Smooth muscle cell (in vitro differentiated cells): ENCODE data around the gene FAM217A. TPM values are rescaled to one million over a fixed set of nuclear protein-coding genes. Genes with fewer than 3 reads are reported as not detected.

Experiments used
- DNase-seq: peaks from one replicate; lab custom pipeline; 2025; ENCODE audit not compliant: unreplicated experiment; lab: John Stamatoyannopoulos, UW
- H2AFZ ChIP-seq: fragments of 200-600 bp; sonication (generic); 2 replicates; pipeline ENCODE4 v1.6.0; 2016; ENCODE audit warnings: antibody characterized with exemption, low read depth, mild to moderate bottlenecking
- H3F3A ChIP-seq: fragments of 200-600 bp; sonication (generic); 2 replicates; pipeline ENCODE4 v1.6.0; 2017; ENCODE audit warnings: antibody characterized with exemption, low read depth
- H3K27ac ChIP-seq: fragments of 200-600 bp; sonication (generic); 2 replicates; pipeline ENCODE4 v1.5.1; 2016; ENCODE audit warnings: low read depth, mild to moderate bottlenecking
- H3K27me3 ChIP-seq: fragments of 200-600 bp; sonication (generic); 2 replicates; pipeline ENCODE4 v1.6.1; 2016; ENCODE audit warnings: low read depth, mild to moderate bottlenecking
- H3K36me3 ChIP-seq: fragments of 200-600 bp; sonication (generic); 2 replicates; pipeline ENCODE4 v1.5.1; 2016; ENCODE audit warnings: low read depth
- H3K4me1 ChIP-seq: fragments of 200-600 bp; sonication (generic); 2 replicates; pipeline ENCODE4 v1.5.1; 2016; ENCODE audit warnings: low read depth
- H3K4me2 ChIP-seq: fragments of 200-600 bp; sonication (generic); 2 replicates; pipeline ENCODE4 v1.6.0; 2016; ENCODE audit warnings: mild to moderate bottlenecking
- H3K4me3 ChIP-seq: fragments of 200-600 bp; sonication (generic); 2 replicates; pipeline ENCODE4 v1.5.1; 2016; ENCODE audit warnings: mild to moderate bottlenecking
- H3K79me2 ChIP-seq: fragments of 200-600 bp; sonication (generic); 2 replicates; pipeline ENCODE4 v1.6.0; 2016; ENCODE audit warnings: low read depth, mild to moderate bottlenecking
- H3K9ac ChIP-seq: fragments of 200-600 bp; sonication (generic); 2 replicates; pipeline ENCODE4 v1.6.0; 2016; ENCODE audit warnings: low read depth
- H3K9me3 ChIP-seq: fragments of 200-600 bp; sonication (generic); replicated peaks from 2 replicates; pipeline ENCODE4 v1.5.1; 2016; ENCODE audit warnings: low read depth
- H4K20me1 ChIP-seq: fragments of 200-600 bp; sonication (generic); 2 replicates; pipeline ENCODE4 v1.6.0; 2016; ENCODE audit warnings: low read depth
- WGBS: methylation state at CpG from one replicate; pipeline ENCODE4 v1.1.7; 2016; ENCODE audit warnings: low lambda C conversion rate; 5-methylcytosine and 5-hydroxymethylcytosine counted together
- polyA plus RNA-seq: library from polyadenylated mRNA; unstranded; fragments of >200 nt; fragmentation: Nextera tagmentation; extraction: Ambion mirVana; gene quantifications from 2 replicates; pipeline ENCODE4 v1.2.1, GENCODE V29; 2016
- total RNA-seq: library from RNA; depleted of rRNA; stranded (reverse); fragments of >200 nt; gene quantifications from 2 replicates; pipeline ENCODE4 v1.2.3, GENCODE V29; 2014
- TF ChIP-seq, protein P1 (sequence below): fragments of 200-600 bp; sonication (generic); IDR thresholded peaks from 2 replicates; pipeline ENCODE4 v1.5.1; 2017; ENCODE audit warnings: borderline replicate concordance, mild to moderate bottlenecking, antibody characterized with exemption; ENCODE audit not compliant: insufficient read depth, poor library complexity, severe bottlenecking

FAM217A gene
- total and polyA plus RNA-seq, 2 experiments from 2014 or later = not detected

DNA sequence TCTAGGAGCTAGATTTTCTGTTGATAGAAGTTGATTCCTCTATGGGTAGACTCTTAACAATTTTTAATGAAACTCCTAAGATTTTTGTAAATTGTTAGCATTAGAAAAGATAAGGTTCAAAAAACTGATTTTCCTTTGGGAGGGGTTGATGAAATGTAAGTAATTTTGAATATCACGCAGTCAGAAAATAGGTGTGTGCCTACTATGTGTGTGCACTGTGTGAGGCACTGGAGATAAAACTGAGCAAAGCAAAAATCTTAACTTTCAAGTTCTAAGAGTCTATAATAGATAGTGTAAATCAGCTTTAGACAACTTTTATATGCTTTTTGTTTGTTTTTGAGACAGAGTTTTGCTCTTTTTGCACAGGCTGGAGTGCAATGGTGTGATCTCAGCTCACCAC is 53.3 kb downstream of the FAM217A start:
- H4K20me1 ChIP-seq = peaks cover 88% of the 10 kb centered on the region
- DNase-seq = no peak

DNA sequence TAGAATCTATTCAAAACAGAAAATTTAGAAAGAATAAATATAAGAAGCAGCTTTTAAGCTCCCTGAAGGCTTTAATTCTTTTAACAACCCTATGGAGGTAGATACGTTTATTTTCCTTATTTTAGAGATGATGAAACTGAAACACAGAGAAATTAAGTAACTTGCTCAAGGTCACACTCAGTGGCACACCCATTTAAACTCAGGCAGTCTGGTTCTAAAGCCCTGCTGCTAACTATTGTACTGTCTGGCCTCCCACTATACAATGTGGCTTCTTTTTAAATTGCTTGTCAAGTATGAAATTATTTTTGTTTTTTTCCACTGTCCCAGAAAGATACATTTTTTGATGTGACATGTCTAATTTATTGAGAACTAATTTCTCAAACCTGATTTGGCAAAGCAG is 55.7 kb downstream of the FAM217A start:
- TF ChIP-seq, protein P1, sequence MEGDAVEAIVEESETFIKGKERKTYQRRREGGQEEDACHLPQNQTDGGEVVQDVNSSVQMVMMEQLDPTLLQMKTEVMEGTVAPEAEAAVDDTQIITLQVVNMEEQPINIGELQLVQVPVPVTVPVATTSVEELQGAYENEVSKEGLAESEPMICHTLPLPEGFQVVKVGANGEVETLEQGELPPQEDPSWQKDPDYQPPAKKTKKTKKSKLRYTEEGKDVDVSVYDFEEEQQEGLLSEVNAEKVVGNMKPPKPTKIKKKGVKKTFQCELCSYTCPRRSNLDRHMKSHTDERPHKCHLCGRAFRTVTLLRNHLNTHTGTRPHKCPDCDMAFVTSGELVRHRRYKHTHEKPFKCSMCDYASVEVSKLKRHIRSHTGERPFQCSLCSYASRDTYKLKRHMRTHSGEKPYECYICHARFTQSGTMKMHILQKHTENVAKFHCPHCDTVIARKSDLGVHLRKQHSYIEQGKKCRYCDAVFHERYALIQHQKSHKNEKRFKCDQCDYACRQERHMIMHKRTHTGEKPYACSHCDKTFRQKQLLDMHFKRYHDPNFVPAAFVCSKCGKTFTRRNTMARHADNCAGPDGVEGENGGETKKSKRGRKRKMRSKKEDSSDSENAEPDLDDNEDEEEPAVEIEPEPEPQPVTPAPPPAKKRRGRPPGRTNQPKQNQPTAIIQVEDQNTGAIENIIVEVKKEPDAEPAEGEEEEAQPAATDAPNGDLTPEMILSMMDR = no peak
- H3F3A ChIP-seq = peaks cover 4% of the 10 kb centered on the region
- peaks cover 64% of the 10 kb centered on the region for H4K20me1 ChIP-seq
- no peak for DNase-seq
- peaks cover 17% of the 10 kb centered on the region for H3K4me1 ChIP-seq
- peak overlapping the region; percentile 97 for H3K9ac ChIP-seq
- no peak overlapping the region for H2AFZ ChIP-seq
- H3K27ac ChIP-seq = peak overlapping the region; percentile 97
- H3K4me2 ChIP-seq = peak overlapping the region; percentile 87
- no peaks in the 10 kb centered on the region for H3K27me3 ChIP-seq
- peak overlapping the region; percentile 81 for H3K4me3 ChIP-seq
- 77% methylated on average over 1 of the region's 1 CpG for WGBS
- no peaks in the 10 kb centered on the region for H3K9me3 ChIP-seq
- no peaks in the 10 kb centered on the region for H3K36me3 ChIP-seq
- H3K79me2 ChIP-seq = peaks cover 70% of the 10 kb centered on the region

More for the DNA sequence above, 53.3 kb downstream of the FAM217A start:
- Histone ChIP-seq H3K4me1 (peaks cover 11% of the 10 kb centered on the region), H3K79me2 (peaks cover 94% of the 10 kb centered on the region), H3K36me3 (no peaks in the 10 kb centered on the region), H3K27me3 (no peaks in the 10 kb centered on the region), H3K27ac (no peak overlapping the region), H3K9me3 (no peaks in the 10 kb centered on the region), H3K4me3 (no peak overlapping the region), H3K9ac (no peak overlapping the region), H2AFZ (no peak overlapping the region), H3F3A (no peaks in the 10 kb centered on the region), H3K4me2 (no peak overlapping the region)
- TF ChIP-seq, protein P1 = no peak
- 92% methylated on average over 1 of the region's 1 CpG for WGBS

DNA sequence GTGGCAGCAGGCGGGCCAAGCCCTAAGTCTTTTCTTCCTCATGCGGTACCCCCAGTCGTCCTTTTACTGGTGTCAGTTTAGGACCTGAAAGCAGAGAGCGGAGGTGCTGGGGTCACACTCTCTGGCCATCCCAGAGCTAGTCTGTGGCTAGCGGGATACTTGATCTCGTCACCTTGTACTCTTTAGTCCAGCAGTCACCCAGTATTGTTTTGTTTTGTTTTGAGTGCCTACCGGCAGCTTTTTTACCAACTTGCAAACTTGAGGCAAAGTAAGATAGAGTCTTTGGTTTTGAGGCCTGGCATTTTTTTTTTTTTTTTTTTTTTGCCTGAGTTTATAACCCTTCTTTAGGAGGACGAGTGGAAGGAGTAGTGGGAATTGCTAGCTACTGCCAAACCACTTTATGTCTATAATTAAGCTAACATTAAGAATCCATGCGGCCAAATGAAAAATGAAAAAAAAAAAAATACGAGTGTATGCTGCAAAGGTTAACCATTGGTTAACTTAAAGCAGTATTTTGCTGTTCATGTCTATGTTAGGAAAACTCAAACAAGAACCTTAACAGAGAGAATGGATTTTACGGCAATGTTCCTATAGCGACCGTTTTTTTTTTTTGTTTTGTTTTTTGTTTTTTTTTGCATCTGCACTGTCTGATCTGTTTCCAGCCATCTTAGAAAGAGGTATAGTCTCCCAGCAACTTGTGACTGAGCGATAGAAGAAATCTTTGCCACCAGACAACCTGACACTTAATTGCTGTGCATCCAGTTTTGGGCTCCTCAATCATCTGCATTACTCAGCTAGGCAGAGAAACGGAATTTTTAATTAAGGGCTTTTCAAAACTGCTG is 56.9 kb downstream of the FAM217A start:
- TF ChIP-seq, protein P1 = no peak
- no peak for DNase-seq
- Histone ChIP-seq H2AFZ (peak overlapping the region; percentile 57), H3K27ac (peak overlapping the region; percentile 97), H3K9ac (peak overlapping the region; percentile 97), H3K36me3 (no peaks in the 10 kb centered on the region), H3K27me3 (no peaks in the 10 kb centered on the region), H3K9me3 (no peaks in the 10 kb centered on the region), H3F3A (peaks cover 14% of the 10 kb centered on the region), H3K4me2 (peak overlapping the region; percentile 87), H3K79me2 (peaks cover 66% of the 10 kb centered on the region), H4K20me1 (peaks cover 53% of the 10 kb centered on the region), H3K4me1 (peaks cover 23% of the 10 kb centered on the region), H3K4me3 (peak overlapping the region; percentile 81)
- 3% methylated on average over 15 of the region's 15 CpGs for WGBS
